Kidney capillary endothelial cell (primary cell): ENCODE data around the gene DACT2.

Source experiments
- DNase-seq: peaks from one replicate; pipeline ENCODE4 v3.0.0-alpha.2; 2018; ENCODE audit warnings: low spot score

DACT2 gene

GRCh38 chr6:168352096-168352495 lies 32.5 kb upstream of the DACT2 start:
- no peak for DNase-seq

DNA sequence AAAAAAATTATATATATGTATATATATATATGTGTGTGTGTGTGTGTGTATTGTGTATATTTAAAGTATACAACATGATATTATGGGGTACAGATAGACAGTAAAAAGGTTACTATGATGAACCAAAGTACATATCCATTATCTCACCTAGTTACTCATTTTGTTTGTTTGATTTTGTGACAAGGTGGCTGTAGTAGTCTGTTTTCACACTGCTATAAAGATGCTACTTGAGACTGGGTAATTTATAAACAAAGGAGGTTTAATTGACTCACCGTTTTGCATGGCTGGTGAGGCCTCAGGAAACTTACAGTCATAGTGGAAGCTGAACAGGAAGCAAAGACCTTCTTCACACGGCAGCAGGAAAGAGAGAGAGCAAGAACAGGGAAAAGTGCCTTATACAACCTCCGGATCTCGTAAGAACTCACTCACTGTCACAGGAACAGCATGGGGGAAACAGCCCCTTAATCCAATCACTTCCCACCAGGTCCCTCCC lies 30.2 kb upstream of the DACT2 start:
- no peak for DNase-seq

DNA sequence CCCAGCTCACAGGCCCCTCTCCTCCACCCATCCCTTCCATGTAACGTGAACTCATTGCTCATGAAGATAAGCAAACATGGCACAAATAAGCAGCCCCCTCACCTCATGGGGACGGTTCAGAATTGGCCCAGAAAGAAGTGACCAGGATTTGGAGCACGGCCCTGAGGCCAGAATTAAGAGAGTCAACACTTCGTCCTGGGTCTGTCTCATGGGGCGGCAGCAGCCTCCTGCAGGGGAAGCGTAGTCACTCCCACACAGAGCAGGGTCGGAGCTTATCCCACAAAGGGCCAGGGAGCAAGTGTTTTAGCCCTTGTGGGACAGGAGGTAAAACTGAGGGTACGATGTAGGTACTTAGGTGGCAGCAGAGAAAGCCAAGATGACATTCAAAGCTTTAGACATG lies 28.6 kb upstream of the DACT2 start:
- DNase-seq: no peak

DNA sequence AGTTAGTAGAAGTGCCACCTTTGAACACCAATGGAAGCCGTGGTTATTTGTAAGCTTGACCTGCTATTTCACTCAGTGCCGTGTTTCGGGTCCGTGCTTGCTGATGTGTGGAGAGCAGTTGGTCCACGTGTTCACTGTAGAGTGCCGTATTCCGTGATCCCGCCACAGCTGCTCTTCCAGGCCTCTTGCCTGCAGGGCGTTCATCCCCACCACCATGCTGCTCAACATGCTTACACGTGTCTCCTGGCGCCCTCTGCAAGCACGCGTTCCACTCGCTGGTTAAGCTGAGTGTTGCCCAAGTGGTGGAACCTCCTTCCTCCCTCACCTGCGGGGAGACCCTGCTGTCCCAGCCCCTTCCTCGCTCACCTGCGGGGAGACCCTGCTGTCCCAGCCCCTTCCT lies 28.0 kb upstream of the DACT2 start:
- no peak for DNase-seq

DNA sequence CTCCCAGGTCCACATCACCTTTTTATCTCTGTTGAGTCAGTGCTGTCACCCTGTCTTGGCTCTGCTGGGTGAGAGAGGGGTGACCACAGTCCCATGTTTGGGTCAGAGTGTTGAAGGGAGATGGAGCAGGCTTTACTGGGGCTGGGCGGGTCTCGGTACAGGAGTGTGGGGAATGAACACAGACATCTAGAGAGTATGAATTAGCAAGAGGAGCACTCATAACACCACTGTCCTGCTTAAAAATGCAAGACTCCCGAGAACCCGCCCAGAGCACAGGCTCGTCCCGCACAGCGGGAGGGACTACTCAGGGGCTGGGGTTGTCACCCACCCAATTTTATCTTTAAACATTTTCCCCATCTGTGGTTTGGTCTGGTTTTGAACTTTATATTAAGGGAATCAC lies 27.5 kb upstream of the DACT2 start:
- DNase-seq: no peak

DNA sequence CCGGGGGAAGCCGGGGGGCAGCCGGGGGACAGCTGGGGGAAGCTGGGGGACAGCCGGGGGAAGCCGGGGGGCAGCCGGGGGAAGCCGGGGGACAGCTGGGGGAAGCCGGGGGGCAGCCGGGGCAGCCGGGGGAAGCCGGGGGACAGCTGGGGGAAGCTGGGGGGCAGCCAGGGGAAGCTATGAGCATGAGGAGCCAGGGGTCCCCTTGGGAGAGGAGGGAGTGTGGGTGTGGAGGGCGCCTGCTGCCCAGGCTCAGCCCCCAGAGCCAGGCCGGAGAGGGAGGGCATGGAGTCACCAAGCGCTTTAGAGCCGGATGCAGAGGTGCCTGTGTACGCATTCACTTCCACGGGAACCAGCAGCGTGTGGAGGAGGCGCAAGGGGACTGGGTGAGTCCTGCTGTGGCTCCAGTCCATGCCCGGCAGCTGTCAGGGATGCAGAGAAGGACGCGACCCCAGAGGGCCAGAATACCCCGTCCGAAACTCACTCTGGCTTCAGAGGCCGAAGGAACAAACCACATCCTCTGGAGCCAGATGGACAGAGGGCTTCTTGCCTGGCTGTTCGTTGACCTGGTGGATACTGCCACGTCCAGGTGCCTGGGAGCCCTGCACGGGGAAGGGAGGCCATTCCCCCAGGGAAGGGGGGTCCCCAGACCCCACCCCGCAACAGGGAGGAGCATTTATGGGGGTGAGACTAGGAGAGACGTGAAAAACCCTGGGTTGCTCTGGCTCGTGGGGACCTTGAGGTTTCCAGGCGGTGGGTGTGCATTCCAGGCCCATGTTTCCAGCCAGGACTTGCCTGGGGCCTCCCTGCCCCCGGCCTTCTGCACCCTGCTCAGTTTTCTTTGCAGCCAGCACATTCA lies 26.5 kb upstream of the DACT2 start:
- DNase-seq: no peak

DNA sequence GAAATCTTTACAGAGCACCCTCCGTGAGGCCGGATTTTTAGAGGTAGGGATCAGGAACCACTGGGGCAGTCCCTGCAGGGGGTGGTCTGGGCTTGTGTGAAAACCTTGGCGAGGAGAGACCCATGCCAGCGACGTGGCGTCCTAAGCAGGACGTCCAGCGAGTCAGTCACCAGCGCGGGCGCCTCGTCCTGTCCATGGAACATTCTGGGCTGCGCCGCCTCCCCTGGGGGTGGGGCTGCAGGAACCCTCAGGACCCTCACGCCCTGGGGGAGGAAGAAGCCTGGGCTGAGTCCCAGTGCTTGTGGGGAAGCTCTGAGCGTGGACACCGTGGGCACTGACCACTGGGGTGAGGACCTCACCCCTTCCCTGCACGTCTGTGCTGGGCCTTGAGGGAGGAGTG lies 25.7 kb upstream of the DACT2 start:
- DNase-seq: no peak

DNA sequence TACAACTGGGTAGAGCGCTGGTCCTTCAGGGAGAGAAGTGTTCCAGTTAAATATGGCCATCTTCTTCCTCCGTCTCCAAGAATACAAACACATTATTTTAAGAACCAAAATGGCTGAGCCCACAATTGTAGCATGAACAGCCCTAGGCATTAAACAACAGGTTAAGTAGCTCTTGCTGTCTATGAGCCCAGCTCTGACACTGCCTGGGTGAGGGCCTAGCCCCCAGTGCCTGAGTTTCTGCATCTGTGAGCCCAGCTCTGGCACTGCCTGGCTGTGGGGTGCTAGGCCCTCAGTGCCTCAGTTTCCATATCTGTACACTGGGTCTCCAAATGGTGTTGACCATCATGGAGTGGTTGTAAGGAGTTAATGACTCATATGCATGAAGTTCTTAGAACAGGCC lies 24.8 kb upstream of the DACT2 start:
- DNase-seq: no peak

- no peak for DNase-seq
Observed at GRCh38 chr6:168343239-168344150, 23.9 kb upstream of the DACT2 start.

DNA sequence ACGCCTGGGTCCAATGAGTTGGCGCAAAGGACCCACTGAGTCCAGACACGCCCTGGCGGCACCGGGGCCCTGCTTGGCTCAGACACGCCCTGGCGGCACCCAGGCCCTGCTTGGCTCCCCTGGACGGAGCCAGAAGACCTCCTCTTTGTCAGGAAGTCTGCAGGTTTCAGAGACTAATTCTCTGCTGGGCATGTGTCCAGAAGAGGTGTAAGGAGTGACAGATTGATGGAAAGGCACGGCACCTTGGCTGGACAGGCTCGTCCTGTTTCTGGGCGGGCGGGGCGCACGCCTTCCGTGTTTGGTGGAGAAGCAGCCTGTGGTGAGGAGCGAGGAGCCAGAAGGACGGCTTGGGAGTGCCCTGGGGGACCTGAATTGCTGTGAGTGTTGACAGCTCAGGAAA lies 23.1 kb upstream of the DACT2 start:
- DNase-seq: no peak

DNA sequence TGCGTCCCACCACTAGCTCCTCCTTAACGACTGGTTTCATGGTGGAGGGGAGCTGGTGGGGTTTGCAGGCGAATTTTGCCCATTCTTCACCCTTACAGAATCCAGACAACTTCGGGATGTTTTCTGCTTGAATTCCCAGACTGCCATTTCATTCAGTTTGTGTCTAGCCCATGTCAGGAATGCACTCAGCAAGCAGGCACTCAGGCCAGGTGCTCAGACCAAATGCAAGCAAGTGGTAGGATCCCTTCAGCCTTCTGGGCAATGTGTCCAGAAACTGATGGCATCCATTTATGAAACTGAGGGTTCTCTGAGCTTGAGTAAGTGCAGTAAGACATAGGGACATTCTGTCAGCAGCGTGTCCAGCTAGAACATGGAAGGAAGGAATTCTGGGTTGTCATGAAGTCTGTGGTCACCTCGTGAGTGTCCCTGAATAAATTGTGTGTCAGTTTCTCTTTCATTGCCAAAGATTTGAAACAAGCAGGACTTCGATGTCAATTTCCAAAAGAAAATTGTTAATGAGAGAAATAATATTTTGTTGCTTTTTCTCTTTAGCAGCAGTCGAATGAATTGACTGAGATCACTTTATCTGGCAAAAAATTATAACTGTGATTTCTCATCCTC lies 21.8 kb upstream of the DACT2 start:
- no peak for DNase-seq

DNA sequence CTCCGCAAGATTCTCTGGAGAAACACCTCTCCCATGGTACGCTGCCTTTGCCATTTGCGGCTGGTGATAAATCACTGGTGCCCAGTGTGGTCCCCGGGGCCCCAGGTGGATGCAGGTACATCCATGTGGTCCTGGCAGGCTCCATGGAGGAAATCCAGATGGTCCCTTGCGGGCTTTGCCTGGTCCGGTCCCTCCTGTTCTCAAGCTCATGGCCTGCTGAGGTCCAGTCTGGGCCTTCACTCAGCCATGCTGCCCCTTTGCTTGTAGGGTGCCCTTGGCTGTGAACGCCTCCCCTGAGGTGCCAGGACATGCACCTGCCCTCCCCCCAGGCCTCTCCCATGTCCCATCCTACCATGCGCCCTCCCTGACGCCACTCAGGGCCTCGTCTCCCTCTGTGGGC lies 21.2 kb upstream of the DACT2 start:
- DNase-seq: no peak

GRCh38 chr6:168338777-168339176 lies 19.2 kb upstream of the DACT2 start:
- no peak for DNase-seq

- DNase-seq: no peak
Observed at GRCh38 chr6:168336967-168337366, 17.4 kb upstream of the DACT2 start.

GRCh38 chr6:168333989-168334388 lies 14.4 kb upstream of the DACT2 start:
- no peak for DNase-seq

DNA sequence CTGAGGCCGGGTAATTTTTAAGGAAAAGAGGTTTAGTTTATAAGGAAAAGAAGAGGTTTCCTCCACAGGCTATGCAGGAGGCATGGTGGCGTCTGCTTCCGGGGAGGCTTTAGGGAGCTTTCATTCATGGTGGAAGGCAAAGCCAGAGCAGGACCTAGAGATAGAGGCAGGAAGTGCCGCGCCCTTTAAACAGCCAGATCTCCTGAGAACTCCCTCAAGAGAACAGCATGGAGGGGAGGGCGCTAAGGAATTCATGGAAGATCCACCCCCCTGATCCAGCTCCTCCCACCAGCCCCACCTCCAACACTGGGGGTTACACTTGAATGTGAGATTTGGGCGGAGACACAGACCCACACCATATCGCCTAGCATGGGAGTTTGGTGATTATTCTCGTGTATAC lies 13.9 kb upstream of the DACT2 start:
- no peak for DNase-seq

GRCh38 chr6:168333039-168333438 lies 13.5 kb upstream of the DACT2 start:
- DNase-seq: peak; percentile 4

GRCh38 chr6:168332020-168332419 lies 12.4 kb upstream of the DACT2 start:
- DNase-seq: no peak

GRCh38 chr6:168331058-168331457 lies 11.5 kb upstream of the DACT2 start:
- DNase-seq: no peak

DNA sequence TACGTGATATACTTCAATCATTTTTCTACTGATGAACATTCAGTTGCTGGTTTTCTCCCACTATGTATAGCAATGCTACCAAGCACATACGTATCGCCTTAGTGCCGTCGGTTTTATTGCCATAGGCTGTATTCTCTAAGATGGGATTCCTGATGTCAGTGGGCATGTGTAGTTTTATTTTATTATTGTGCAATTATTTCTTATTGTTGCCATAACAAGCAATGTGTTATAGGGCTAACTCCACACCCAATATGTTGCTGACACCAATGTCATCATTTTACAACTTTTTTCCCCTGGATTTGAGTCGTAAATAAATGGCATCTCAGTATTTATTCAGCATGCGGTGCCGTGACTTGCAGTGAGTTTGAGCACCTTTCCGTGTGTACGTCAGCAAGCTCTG lies 10.8 kb upstream of the DACT2 start:
- no peak for DNase-seq

- no peak for DNase-seq
Observed at GRCh38 chr6:168328086-168328485, 8.5 kb upstream of the DACT2 start.
